Measurements from ENCODE around the gene SCMH1. TPM values are rescaled to one million over a fixed set of nuclear protein-coding genes. Genes with fewer than 3 reads are reported as not detected.

The SCMH1 gene
- total RNA-seq, 2 experiments from 2014 or later, result 25.3 to 26.1 TPM

GRCh38 chr1:41015281-41015896 lies 226.7 kb downstream of the SCMH1 start:
- intact Hi-C loops (cut with micrococcal nuclease), result no loop called here
- Mint-ChIP-seq H3K4me3 (no peak overlapping the region), H3K9me3 (no peaks in the 10 kb centered on the region), H3K4me1 (ENCODE audit: low read depth) (peaks cover 13% of the 10 kb centered on the region), H3K27me3 (no peaks in the 10 kb centered on the region), H3K36me3 (ENCODE audit: low read depth) (peaks cover 39% of the 10 kb centered on the region), H3K27ac (peak overlapping the region; percentile 11)
- no peak for ATAC-seq
- CTCF ChIA-PET, result no interaction called here
- POLR2A ChIA-PET, result interaction anchor here (0.7 to 2.6 kb wide), 9 partner anchors 8 to 35 kb away, joined by 3 to 9 read pairs (median 4); partner anchors contain the start of gene CTPS1
- no peak for TF ChIP-seq CTCF (IDR thresholded peaks at IDR 0.05)
- no peak for DNase-seq

- peak overlapping the region; percentile 11 for H3K27ac Mint-ChIP-seq
- ATAC-seq (peak; percentile 29), DNase-seq (no peak)
- H3K27me3 Mint-ChIP-seq, result no peaks in the 10 kb centered on the region
- H3K4me1 Mint-ChIP-seq (ENCODE audit: low read depth), result peaks cover 13% of the 10 kb centered on the region
- intact Hi-C loops (cut with micrococcal nuclease), result no loop called here
- CTCF ChIA-PET, result no interaction called here
- H3K4me3 Mint-ChIP-seq, result no peak overlapping the region
- POLR2A ChIA-PET, result interaction anchor here (1.1 to 2.6 kb wide), 5 partner anchors 10 to 35 kb away, joined by 3 to 9 read pairs (median 4); partner anchors contain the start of gene CTPS1
- peaks cover 43% of the 10 kb centered on the region for H3K36me3 Mint-ChIP-seq (ENCODE audit: low read depth)
- no peak for TF ChIP-seq CTCF (IDR thresholded peaks at IDR 0.05)
- H3K9me3 Mint-ChIP-seq, result no peaks in the 10 kb centered on the region
Measured at GRCh38 chr1:41014871-41015270, 227.2 kb downstream of the SCMH1 start.

GRCh38 chr1:41013796-41014195 lies 228.3 kb downstream of the SCMH1 start:
- no peaks in the 10 kb centered on the region for H3K9me3 Mint-ChIP-seq
- peaks cover 47% of the 10 kb centered on the region for H3K36me3 Mint-ChIP-seq (ENCODE audit: low read depth)

GRCh38 chr1:41013024-41013423 lies 229.1 kb downstream of the SCMH1 start:
- intact Hi-C loops (cut with micrococcal nuclease), result no loop called here
- Mint-ChIP-seq H3K4me1 (ENCODE audit: low read depth) (peaks cover 10% of the 10 kb centered on the region), H3K36me3 (ENCODE audit: low read depth) (peaks cover 51% of the 10 kb centered on the region), H3K4me3 (no peak overlapping the region), H3K9me3 (no peaks in the 10 kb centered on the region), H3K27me3 (no peaks in the 10 kb centered on the region), H3K27ac (no peak overlapping the region)
- ChIA-PET POLR2A (interaction anchor here (1.1 to 1.9 kb wide), 3 partner anchors 8 to 12 kb away, joined by 3 to 5 read pairs (median 5); partner anchors contain the start of gene SLFNL1), CTCF (no interaction called here)
- ATAC-seq (no peak), DNase-seq (no peak)
- TF ChIP-seq CTCF (IDR thresholded peaks at IDR 0.05), result no peak

More at GRCh38 chr1:41013796-41014195, 228.3 kb downstream of the SCMH1 start:
- no peak for ATAC-seq
- POLR2A ChIA-PET, result interaction anchor here (0.7 to 1.9 kb wide), 6 partner anchors 10 to 23 kb away, joined by 3 to 5 read pairs (median 4); no protein-coding TSS in a partner anchor
- no peak for TF ChIP-seq CTCF (IDR thresholded peaks at IDR 0.05)
- no peak for DNase-seq
- Mint-ChIP-seq H3K4me3 (no peak overlapping the region), H3K27ac (peak overlapping the region; percentile 22), H3K4me1 (ENCODE audit: low read depth) (peaks cover 10% of the 10 kb centered on the region), H3K27me3 (no peaks in the 10 kb centered on the region)
- CTCF ChIA-PET, result no interaction called here
- intact Hi-C loops (cut with micrococcal nuclease), result no loop called here

GRCh38 chr1:41010345-41010744 lies 231.8 kb downstream of the SCMH1 start:
- POLR2A ChIA-PET, result interaction anchor here (0.8 to 1.3 kb wide), 3 partner anchors 14 to 36 kb away, joined by 3 to 5 read pairs (median 3); no protein-coding TSS in a partner anchor
- CTCF ChIA-PET, result no interaction called here
- no peak overlapping the region for H3K27ac Mint-ChIP-seq
- no peak for TF ChIP-seq CTCF (IDR thresholded peaks at IDR 0.05)
- intact Hi-C loops (cut with micrococcal nuclease), result no loop called here
- H3K36me3 Mint-ChIP-seq (ENCODE audit: low read depth), result peaks cover 74% of the 10 kb centered on the region
- no peak for ATAC-seq
- no peaks in the 10 kb centered on the region for H3K9me3 Mint-ChIP-seq
- peaks cover 10% of the 10 kb centered on the region for H3K4me1 Mint-ChIP-seq (ENCODE audit: low read depth)
- H3K27me3 Mint-ChIP-seq, result no peaks in the 10 kb centered on the region
- no peak for DNase-seq
- no peak overlapping the region for H3K4me3 Mint-ChIP-seq
